Measurements from ENCODE around the gene TNFSF18.
"Not testable (repeated sequence)": the region's sequence is repeated elsewhere in the genome, so short reads cannot be mapped to it uniquely, and the experiment has no call there.

The TNFSF18 gene

GRCh38 chr1:173050865-173051264, at the start of gene TNFSF18:
Gene TNFSF18 (minus strand): TSS chr1:173050941. CDS start chr1:173050896, 45 bp downstream.
- DNase-seq (ENCODE audit: low spot score), result no peak

DNA sequence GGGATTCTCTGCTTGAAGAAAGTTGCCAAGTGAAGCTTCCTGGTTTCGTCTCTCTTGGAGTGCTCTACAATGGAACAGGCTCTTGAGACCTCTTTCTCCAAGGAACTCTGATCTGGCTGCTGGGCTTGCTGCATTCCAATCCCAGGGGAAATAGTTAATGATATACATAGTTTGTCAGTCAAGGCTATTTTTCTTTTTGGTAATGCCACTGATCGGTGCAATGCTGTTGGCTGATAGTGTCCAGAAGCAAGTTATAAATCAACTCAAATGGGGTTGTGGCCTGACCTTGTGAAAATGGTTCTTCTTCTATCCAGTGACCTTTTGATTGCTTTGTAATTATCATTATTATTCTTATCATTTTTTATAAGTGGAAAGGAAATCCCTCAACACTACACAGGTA, 48.4 kb upstream of the TNFSF18 start:
- DNase-seq (ENCODE audit: low spot score), result no peak

- DNase-seq (ENCODE audit: low spot score), result no peak
These were observed 47.4 kb upstream of the TNFSF18 start for GRCh38 chr1:173098117-173098516.

- DNase-seq (ENCODE audit: low spot score), result no peak
These were observed 46.3 kb upstream of the TNFSF18 start for GRCh38 chr1:173097001-173097400.

GRCh38 chr1:173095632-173096031, 44.9 kb upstream of the TNFSF18 start:
- no peak for DNase-seq (ENCODE audit: low spot score)

DNA sequence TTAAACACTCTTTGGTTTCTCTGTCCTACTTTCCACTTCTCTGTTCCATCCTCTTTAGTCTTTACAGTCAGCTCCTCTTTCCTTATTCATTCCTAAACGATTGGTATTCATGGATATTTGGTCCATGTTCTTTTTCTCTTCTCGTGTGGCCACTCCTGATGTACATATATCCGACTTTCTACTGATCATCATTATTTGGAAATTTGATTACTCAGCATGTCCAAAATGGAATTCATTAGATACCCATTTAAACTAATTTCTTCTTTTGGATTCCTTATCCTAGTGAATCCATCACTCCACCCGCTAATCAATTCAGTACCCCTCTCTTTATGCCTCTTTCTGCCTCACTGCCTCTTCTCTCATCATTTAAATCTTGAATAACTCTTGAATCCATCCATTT, 43.8 kb upstream of the TNFSF18 start:
- DNase-seq (ENCODE audit: low spot score), result no peak

DNA sequence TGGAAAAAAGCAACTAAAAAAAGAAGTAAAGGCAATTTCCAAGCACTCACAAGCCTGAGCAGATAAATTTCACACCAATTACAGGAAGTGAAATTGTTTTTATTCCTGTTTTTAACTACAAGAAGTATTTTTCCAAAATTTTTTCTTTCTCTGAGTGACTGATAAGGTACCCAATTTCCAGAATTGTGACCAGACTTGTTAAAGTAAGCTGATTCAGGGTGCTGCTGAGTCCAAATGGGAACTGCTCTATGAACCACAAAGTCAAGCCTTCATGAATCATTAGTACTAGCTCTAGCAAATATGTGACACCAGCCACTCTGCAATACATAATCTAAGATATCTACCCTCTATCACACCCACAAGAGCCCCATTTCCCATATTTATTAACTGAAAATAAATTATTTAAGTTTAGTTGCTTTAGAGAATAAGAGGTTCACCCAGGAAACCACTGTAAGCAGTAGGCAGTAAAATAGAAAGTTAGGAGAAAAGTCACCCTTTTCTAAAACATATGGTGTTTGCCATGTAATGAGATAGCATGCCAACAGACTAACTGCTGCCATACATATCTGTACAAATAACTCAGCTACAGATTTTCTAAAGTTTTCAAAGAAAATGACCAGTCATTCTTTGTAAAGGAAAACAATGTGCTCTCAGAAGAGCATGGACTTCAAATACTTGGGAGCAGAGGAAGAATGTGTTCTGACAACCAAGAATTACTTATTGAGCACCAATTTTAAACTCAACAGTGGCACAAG, 43.1 kb upstream of the TNFSF18 start:
- DNase-seq (ENCODE audit: low spot score), result no peak

DNA sequence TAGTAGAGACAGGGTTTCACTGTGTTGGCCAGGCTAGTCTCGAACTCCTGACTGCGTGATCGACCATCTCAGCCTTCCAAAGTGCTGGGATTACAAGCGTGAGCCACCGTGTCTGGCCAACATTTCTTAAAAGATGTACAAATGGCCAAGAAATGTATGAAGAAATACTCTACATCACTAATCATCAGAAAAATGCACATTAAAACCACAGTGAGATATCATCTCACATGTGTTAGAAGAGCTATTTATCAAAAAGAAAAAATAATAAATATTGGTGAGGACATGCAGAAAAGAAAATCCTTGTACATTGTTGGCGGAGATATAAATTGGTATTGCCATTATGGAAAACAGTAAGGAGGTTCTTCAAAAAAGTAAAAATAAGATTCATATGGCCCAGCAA, 33.6 kb upstream of the TNFSF18 start:
- no peak for DNase-seq (ENCODE audit: low spot score)

DNA sequence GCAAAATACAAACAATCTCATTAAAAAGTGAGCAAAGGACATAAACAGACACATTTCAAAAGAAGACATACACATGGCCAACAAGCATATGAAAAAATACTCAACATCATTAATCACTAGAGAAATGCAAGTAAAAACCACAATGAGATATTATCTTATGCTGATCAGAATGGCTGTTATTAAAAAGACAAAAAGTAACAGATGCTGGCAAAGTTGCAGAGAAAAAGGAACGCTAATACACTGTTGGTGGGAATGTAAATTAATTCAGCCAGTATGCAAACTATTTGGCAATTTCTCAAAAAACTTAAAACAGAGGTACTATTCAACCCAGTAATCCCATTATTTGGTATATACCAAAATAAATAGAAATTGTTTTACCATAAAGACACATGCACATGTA, 32.2 kb upstream of the TNFSF18 start:
- no peak for DNase-seq (ENCODE audit: low spot score)

- not testable (repeated sequence) for DNase-seq (ENCODE audit: low spot score)
These were observed 23.5 kb upstream of the TNFSF18 start for GRCh38 chr1:173074217-173074616.

GRCh38 chr1:173064011-173064410, 13.3 kb upstream of the TNFSF18 start:
- DNase-seq (ENCODE audit: low spot score), result no peak

DNA sequence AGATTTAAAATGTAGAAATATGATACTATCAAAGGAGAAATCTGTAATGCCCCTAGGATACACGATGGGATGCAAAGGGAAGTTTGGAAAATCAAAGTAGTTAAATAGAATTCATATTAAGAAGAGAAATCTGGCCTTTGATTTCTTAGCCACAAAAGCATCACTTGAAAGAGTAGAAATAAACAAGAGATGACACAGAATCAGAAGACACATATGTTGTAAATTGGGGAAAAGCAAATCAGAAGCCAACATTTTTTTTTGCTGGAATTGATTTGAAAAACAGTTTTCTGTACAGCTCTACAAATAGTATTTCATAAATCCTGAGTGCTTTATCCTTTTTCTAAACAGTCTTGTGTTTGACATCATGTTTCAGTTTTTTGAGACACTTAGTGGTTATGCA, 12.4 kb upstream of the TNFSF18 start:
- no peak for DNase-seq (ENCODE audit: low spot score)

DNA sequence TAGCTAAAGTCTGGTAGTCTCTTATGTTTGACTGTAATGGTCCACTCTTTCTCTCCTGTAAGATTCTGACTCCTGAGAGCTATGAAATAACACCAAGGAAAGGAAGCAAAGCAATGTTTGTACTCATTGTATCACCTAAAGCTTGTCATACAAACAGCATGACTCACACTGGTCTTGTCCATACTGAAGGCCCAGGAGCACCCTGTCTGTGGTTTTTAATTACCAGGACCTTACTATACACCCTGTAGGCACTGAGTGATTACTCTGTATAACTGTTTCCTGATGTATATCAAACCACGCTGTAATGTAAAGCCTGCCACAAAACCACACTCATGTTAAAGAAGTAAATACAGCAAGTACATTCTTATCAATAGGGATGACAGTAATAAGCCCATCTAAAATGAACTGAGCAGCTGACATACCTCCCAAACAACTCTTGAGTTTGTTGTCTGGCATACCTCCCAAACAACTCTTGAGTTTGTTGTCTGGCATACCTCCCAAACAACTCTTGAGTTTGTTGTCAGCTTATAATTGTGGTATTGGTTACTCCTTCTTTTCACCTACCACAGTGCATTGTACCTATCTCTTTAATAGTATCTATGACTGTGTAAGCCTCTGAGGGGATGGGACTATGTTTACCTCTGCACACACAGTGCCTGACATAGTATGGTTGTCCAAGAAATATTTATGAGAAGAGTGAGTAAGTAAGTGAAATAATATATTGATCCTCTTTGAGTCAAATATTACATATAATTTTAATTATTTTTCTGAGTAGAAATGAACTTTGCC, 11.6 kb upstream of the TNFSF18 start:
- no peak for DNase-seq (ENCODE audit: low spot score)

DNA sequence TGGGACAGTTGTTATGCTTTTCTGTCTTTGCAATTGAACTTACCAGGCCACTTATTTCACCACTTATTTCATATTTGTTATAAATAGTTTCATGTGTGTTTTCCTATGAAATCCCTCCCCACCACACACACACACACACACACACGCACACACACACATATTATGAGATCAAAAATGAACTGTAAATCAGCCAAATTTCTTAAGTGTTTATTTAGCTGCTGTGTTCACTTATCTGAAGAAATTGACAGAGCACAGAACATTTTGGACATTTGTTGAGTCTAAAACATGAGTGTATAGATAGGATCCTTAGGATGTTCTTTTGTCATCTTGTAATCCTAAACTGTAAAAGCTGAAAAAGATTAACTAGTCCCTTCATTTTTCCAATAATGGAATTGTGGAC, 7.8 kb upstream of the TNFSF18 start:
- no peak for DNase-seq (ENCODE audit: low spot score)

- no peak for DNase-seq (ENCODE audit: low spot score)
These were observed 7.2 kb upstream of the TNFSF18 start for GRCh38 chr1:173057984-173058383.

DNA sequence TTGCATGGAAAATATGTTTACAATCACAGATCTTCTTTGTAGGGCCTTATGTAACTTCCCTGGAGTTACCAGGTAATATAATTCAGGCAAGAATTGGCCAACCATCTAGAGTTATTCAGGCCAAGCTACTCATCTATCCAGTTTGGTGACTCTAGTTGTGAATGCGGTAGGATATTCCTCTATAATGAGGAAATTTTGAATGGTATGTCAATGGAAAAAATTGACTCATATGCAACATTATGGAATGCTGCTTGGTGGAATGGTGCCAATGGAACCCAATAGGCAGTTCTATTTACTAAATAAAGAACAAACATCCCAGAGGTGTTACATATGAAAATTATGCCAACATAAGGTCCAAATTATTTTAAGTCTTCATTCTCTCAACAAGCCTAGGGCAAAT, 5.6 kb upstream of the TNFSF18 start:
- DNase-seq (ENCODE audit: low spot score), result no peak

DNA sequence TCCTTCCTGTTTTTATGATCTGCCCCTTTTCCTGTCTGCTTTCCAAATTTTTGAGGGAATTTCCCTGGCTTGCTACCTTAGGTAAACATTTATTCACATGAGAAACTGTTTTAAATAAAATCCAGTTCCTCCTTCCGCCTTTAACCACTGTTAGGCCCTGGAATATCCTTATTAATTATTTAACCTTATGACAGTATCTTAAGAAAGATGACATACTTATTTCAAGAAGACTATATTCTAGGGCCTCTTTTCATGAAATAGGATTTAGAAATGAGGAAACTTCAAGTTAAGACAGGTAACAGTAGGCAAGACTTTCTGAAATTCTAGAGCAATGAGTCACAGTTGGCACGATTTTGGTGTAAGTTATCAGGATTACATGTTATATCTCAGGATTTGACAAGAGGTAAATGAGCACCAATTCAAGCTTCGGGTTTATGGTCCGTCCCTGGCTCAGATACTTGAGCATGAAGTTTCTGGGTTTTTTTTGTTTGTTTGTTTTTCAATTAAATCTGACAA, 2.0 kb upstream of the TNFSF18 start:
- no peak for DNase-seq (ENCODE audit: low spot score)

DNA sequence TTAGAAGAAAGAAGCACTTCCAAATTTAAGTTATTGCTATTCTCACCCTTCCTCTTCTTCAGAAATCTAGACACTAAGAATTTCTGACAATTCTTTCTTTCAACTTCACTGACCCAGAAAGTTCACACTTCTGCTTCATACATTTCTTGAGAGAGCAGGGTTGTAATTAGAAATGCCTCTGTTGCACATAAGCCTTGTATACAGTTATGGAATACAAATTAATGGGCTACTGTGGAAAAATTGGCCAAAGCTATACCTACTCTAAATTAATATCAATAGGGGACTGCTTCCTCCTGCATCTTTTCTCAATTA, 1.5 kb downstream of the TNFSF18 start:
- no peak for DNase-seq (ENCODE audit: low spot score)

GRCh38 chr1:173048621-173049321, 2.0 kb downstream of the TNFSF18 start:
- DNase-seq (ENCODE audit: low spot score), result no peak

- DNase-seq (ENCODE audit: low spot score), result no peak
These were observed 6.1 kb downstream of the TNFSF18 start for GRCh38 chr1:173044656-173045055.

DNA sequence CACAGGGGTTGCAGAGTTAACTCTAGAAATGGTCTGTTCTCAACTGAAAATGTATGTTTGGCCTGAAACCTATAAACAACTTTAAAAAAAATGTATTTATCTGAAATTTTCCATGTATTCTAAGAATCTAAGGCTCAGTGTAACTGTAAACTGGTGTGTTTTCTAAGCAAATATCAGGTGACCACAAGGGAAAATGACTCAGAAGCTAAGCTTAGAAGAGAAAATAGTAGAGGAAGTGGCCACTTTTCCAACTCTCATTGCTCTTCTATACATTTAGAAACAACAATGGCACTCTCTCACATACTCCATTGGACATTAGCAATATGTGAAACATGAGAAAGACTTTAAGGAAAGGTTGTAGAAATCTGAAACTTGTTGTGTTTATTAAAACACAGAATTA, 7.5 kb downstream of the TNFSF18 start:
- DNase-seq (ENCODE audit: low spot score), result peak; percentile 1

- DNase-seq (ENCODE audit: low spot score), result no peak
These were observed 7.9 kb downstream of the TNFSF18 start for GRCh38 chr1:173042806-173043205.

GRCh38 chr1:173039626-173040025, 11.1 kb downstream of the TNFSF18 start:
- no peak for DNase-seq (ENCODE audit: low spot score)
